Kidney glomerular epithelial cell (primary cell): ENCODE measurements around the gene HHATL.
"Not testable (repeated sequence)": the region's sequence is repeated elsewhere in the genome, so short reads cannot be mapped to it uniquely, and the experiment has no call there.

Experiments used
- DNase-seq: peaks from one replicate; lab custom pipeline; 2025; lab: John Stamatoyannopoulos, UW

Gene HHATL

GRCh38 chr3:42734263-42734860 is 31.8 kb upstream of the HHATL start:
- no peak for DNase-seq

DNA sequence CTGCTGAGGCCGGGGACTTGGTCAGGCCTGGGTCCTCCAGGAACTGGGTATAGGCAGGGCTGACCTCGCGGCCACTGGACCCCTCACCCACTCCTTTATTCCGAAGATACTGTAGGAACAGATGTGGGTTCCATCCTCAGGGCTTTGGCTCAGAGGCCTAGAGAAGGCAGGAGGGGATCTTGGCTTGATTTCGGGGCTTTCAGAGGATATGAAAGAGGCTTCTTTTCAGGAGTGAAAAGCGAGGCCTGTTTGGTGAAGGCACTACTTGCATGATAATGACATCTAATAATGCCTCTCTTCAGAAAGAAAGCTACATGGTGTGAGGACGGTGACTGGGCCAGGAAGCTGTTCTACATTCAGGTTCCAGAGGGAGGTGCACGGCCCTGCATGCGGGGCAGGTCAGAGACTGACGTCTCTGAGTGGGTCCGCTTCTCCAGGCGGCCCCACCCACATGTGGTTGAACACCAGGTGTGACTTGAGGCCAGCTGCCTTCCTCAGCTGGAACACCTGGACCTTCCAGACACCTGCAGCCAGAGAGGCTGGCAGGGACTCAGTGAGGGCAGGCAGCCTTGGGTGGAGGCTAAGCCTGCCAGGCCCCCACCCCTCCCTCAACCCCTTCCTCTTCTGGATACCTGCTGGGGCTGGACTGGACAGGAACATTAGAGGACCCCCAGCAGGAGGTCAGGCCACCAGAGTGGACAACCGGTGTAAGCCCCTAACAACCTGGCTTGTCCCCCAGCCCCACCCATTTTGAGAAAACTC is 31.1 kb upstream of the HHATL start:
- no peak for DNase-seq

DNA sequence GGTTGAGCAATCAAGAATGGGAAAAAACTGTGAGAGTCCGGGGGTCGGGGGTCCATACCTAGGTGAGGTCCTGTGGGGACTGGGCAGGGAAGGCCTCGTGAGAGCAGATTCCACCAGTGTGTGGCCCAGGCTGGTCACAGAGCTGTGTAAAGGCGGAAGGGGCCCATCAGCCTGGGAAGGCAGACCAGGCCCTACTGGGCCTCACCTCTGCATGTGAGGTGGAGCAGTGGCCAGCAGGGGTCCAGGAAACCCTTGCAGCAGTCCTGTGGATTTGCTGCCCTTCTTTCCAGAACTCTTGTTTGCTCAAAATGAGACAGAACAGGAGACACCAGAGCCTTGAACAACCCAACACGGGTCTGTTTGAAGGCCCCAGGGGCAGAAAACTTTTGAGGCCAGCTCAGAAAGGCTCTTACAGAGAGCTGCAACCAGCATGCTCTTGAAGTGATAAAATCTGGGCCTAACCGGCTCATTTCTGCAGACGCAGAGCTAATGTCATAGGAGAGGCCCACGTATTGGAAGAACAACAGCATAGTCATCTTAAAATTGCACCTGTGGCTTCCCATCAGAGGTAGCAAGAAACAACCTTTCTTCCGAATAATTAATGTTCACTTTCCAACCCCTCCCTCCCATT is 30.3 kb upstream of the HHATL start:
- DNase-seq: no peak

DNA sequence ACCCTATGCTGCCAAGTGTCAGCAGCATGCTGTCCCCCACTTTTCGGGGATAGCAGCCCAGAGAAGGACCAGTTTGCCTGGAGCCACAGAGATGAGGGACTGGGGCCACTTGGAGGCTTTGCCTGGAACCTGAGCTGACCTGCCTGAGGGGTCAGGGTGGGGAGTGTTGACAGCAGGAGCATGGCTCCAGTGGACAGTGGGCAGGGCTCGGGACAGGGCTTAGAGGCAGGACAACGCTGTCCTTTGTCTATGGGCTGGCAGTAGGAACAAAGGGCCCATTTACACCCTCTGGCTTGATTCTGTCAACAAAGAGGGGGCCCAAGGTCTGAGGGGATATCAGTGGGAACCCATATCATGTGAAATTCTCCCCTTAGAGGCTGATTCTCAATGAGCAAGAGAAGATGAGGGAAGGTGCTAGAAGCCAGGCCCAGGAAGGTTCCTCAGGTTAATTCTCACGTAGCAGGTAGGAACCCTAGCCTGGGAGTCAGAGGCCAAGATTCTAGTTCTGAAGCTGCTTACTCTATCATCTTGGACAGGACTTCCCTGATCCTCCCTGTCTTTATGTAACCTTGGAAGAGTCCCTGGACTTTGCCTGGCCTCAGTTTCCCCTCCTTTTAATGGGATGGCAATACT is 29.7 kb upstream of the HHATL start:
- no peak for DNase-seq

DNA sequence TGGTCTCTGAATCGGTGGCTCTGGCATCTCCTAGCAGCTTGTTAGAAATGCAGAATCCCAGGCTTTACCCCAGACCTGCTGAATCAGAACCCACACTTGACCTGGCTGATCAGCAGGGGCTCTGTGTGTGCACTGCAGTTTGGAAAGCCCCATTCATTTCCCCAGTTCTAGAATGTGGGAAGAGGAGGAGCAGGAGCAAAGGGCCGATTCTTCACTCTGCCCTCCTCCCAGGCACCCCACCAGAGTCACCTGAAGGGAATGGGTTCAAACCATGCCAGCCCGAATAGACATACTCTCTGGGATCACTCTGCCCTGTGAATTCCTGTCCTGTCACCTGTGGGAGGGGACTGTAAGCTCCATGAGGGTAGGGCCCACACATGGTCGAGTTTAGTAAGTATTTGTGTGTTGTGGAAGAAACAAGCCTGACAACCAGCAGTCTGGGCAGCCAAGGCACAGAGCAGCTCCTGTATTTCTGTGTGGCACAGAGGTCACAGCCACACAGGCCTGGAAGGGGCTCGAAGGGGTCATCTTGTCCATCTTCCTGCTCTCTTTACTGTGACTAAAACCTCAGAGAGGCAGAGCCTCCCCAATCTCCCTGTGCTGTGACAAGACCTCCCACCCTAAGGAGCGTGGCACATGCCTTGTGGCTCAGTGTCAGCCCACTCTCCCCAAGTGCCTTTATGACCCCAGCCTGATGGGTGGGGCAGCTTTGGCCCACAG is 29.0 kb upstream of the HHATL start:
- no peak for DNase-seq

- DNase-seq: no peak
Measured at GRCh38 chr3:42730706-42731420, 28.3 kb upstream of the HHATL start.

DNA sequence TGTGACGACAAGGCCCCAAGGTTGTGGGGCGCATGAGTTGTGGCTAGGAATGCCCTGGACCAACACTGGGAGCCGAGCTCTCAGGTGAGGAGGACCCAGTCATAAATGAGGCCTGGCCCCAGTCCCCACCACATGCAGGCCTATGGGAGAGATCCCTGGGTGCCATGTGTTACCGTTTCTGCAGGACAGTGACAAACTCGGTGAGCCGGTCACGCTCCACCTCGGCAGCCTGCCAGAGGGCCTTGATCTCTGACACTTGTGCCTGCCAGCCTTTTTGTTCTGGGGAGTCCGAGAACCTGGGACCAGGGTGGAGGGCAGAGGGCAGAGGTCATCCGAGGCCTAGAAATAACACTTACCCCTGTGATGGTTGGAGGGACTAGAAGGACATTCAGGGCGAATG is 27.7 kb upstream of the HHATL start:
- no peak for DNase-seq

GRCh38 chr3:42729404-42730145 is 27.0 kb upstream of the HHATL start:
- DNase-seq: no peak

DNA sequence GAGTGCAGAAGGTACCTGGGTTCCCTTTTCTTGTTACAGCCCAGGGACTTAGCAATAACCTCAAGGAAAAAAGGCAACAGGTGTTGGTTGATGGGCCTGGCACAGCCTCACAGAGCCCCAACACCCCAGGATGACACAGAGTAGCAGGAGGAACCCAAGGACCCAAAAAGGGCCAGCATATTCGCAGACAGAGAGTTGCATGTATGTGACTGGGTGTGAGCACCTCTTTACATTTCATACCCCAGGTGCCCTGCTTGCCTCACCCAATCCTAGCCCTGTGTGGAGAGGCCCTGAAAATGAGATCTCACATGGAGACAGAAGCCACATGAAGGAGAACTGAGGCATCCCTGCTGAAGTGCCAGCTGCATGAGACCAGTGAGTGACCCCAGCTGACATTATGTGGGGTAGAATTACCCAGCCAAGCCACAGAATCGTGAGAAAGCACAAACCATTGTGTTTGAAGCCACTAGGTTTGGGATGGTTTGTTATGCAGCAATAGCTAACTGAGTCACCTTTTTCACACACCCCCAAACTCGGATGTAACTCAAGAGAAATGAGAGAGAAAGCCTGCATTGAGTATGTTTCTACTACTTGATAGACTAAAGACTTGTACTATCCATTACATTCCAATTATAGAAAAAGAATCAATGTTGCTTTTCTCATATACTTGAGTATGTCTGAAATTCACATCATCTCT is 26.2 kb upstream of the HHATL start:
- no peak for DNase-seq

GRCh38 chr3:42728056-42728455 is 25.5 kb upstream of the HHATL start:
- DNase-seq: no peak

GRCh38 chr3:42725454-42725853 is 22.9 kb upstream of the HHATL start:
- DNase-seq: no peak

DNA sequence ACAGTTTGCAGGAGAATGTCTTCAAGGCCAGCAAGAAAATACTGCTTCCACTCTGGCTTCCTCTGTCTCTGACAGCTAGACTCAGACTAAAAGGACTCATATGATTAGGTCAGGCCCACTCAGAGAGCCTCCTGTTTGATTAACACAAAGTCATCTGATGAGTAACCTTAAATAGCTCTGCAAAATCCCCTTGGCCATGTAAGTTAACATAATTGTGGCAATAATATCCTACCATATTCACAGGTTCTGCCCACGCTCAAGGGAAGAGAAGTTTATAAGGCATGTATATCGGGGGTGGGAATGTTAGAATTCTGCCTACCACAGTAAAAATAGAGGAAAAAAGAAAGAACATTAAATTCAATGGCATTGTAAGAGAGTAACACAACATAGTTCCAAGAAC is 20.6 kb upstream of the HHATL start:
- DNase-seq: no peak

DNA sequence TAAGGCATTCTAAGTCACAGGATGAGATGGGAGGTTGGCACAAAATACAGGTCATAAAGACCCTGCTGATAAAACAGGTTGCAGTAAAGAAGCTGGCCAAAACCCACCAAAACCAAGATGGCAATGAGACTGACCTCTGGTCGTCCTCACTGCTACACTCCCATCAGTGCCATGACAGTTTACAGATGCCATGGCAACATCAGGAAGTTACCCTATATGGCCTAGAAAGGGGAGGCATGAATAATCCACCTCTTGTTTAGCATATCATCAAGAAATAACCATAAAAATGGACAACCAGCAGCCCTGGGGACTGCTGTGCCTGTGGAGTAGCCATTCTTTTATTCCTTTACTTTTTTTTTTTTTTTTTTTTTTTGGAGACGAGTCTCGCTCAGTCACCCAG is 19.8 kb upstream of the HHATL start:
- not testable (repeated sequence) for DNase-seq

DNA sequence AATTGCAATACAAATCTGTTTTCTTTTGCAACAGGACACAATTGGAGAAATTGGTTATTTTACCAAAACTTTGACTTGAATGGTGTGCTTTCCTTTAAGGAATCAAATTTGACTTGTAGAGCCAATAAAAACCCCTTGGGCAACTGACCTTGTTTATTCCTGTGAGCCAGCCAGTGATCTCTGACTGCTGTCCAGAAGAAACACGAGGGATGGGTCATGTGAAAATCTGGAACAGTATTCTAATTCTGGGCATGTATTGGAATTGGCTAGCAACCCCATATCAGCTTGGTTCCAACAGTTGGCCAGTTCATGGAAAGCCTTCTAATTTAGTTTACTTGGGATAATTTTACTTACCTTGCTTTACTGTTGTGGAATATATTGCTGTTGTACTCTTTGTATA is 19.1 kb upstream of the HHATL start:
- no peak for DNase-seq

DNA sequence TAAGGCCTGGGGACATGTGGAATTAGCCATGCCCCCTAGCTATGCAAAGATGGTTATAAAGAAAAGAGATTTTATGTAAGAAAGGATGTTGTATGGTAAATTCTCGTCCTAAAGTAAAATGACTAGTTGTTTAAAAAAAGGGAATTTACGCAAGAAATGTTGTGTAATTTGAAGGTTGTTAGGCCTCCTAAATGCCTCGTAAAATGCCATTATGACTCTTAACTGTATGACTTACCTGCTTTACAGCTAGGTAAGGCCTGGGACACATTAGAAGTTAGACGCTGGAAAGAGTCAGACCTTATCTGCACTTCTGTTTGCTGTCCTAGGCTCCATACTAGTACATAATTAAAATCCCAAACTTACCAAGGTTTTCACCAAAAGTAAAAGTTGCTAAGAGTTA is 17.5 kb upstream of the HHATL start:
- DNase-seq: no peak

DNA sequence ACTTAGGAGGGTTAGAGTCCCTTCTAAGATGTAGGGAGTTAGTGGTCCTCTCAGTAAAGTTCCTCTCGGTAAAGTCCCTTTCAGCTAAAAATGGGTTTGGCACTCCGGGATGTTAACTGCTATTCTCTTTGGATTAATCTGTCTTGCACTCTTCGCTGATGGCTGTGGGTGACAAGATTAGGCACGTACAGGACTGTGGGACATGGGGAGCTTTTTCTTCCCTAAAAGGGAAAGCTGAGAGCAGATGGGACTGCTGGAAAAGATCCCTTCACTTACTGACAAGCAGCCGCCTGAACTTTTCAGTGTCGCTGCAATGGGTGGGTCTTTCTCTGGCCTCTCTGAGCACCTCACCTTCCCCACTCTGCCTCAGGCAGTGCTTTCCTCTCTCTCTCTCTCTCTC is 16.4 kb upstream of the HHATL start:
- DNase-seq: no peak

DNA sequence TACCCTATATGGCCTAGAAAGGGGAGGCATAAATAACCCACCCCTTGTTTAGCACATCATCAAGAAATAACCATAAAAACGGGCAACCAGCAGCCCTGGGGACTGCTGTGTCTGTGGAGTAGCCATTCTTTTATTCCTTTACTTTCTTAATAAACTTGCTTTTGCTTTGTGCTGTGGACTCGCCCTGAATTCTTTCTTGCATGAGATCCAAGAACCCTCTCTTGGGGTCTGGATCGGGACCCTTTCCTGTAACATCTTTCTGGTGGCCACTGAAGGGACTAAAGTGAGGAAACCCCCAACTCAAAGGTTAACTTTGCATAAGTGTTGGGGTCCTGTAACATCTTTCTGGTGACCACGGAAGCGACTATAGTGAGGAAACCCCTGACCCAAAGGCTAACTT is 15.7 kb upstream of the HHATL start:
- no peak for DNase-seq

- no peak for DNase-seq
Measured at GRCh38 chr3:42717306-42717705, 14.7 kb upstream of the HHATL start.

DNA sequence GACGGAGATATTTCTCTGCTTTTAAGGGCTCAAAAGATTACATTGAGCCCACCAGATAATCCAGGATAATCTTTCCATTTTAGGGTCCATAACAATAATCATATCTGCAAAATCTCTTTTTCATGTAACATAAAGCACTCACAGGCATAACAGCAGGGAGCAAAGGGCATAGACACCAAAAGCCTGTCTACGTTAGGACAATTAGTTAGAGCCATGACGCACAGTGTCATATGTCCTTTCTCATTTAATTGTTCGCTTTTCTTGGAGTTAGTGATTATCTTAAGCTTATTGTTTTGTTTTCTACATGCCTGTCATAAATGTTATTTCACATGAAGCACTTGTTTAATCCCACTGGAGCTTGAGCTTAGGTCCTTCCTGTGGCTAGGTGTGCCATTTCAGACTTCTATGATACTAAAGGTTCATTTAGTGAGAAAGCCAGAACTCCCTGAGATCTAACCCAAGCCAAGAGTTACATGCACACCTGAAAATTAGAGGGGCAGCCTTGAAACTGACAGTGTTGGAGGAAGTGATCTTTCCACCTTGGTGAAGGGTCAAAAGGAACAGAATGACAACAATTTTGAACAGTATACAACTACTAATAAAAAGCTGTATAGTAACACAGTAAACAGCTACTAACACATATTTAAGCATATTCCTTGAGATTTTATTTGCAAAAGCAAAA is 11.7 kb upstream of the HHATL start:
- no peak for DNase-seq

GRCh38 chr3:42713747-42714146 is 11.1 kb upstream of the HHATL start:
- no peak for DNase-seq
